Breast epithelium (tissue), 4 donors: ENCODE measurements around the gene AGTPBP1. TPM values are rescaled to one million over a fixed set of nuclear protein-coding genes. Genes with fewer than 3 reads are reported as not detected.

Experiments
- DNase-seq, 2 donors: peaks; one replicate each; pipeline ENCODE4 v3.0.0-alpha.2; 2019; ENCODE audit warnings: low spot score in 2 of 2
- H3K27ac ChIP-seq, 2 donors: fragments of 200-600 bp; sonication (generic) in 1 of 2; one replicate each; pipeline ENCODE4 v1.5.1; 2016 to 2019; ENCODE audit warnings: mild to moderate bottlenecking in 1 of 2
- H3K27me3 ChIP-seq, 2 donors: fragments of 200-600 bp; sonication (generic) in 1 of 2; one replicate each; pipeline versions ENCODE4 v1.5.1 to v1.6.0; 2017 to 2019; ENCODE audit warnings: control low read depth in 1 of 2, mild to moderate bottlenecking in 1 of 2
- H3K36me3 ChIP-seq: fragments of 200-600 bp; one replicate; pipeline ENCODE4 v1.5.1; 2019
- H3K4me1 ChIP-seq, 2 donors: fragments of 200-600 bp; sonication (generic); one replicate each; pipeline ENCODE4 v1.5.1; 2016 to 2019; ENCODE audit warnings: control low read depth in 1 of 2
- H3K4me3 ChIP-seq, 3 donors: fragments of 200-600 bp; sonication (generic); 1 replicate in 2 of 3; 2 replicates in 1 of 3; pipeline ENCODE4 v1.5.1; 2016 to 2019; ENCODE audit warnings: mild to moderate bottlenecking in 3 of 3, moderate library complexity in 2 of 3
- H3K9me3 ChIP-seq, 2 donors: fragments of 200-600 bp; sonication (generic) in 1 of 2; one replicate each; pipeline ENCODE4 v1.5.1; 2016 to 2019; ENCODE audit warnings: control low read depth in 1 of 2
- CTCF ChIP-seq, 3 donors: fragments of 450-650 bp; IDR thresholded peaks; one replicate each; pipeline ENCODE4 v1.5.1; 2016 to 2017; ENCODE audit warnings: antibody characterized with exemption in 3 of 3, mild to moderate bottlenecking in 3 of 3, moderate library complexity in 3 of 3
- POLR2A ChIP-seq: fragments of 450-650 bp; IDR thresholded peaks from one replicate; pipeline ENCODE4 v1.6.1; 2016; ENCODE audit warnings: antibody characterized with exemption, mild to moderate bottlenecking, moderate library complexity
- POLR2AphosphoS5 ChIP-seq, 3 donors: sonication (generic); formaldehyde crosslinking; IDR thresholded peaks; one replicate each; pipeline ENCODE4 v1.6.1; 2017; ENCODE audit warnings: antibody characterized with exemption in 3 of 3
- intact Hi-C: fragments of 100-400 bp; cut with DNase I; formaldehyde crosslinking; loops from one replicate; pipeline ENCODE4 v1.15.1; 2023; ENCODE audit warnings: low total_unique reads
- total RNA-seq, 3 donors: library from RNA; depleted of rRNA; stranded (reverse); fragments of >200 nt; gene quantifications; one replicate each; pipeline ENCODE4 v1.1.0, GENCODE V29; 2016

AGTPBP1 gene
- total RNA-seq, 3 donors from 2014 or later = 20.0 to 25.0 (median 21.8) TPM

- intact Hi-C loops = no loop called here
- no peaks in the 10 kb centered on the region for H3K36me3 ChIP-seq
- DNase-seq = no peak
- H3K27ac ChIP-seq = no peak overlapping the region
- H3K4me3 ChIP-seq = no peak overlapping the region
- TF ChIP-seq CTCF (IDR thresholded peaks at IDR 0.05) (no peak), POLR2A (no peak), POLR2AphosphoS5 (IDR thresholded peaks at IDR 0.05) (no peak)
- H3K27me3 ChIP-seq = no peaks in the 10 kb centered on the region
- no peaks in the 10 kb centered on the region for H3K4me1 ChIP-seq
- no peaks in the 10 kb centered on the region for H3K9me3 ChIP-seq
These were observed 236.1 kb downstream of the AGTPBP1 start for GRCh38 chr9:85505612-85506011.

GRCh38 chr9:85502815-85503655 lies 238.7 kb downstream of the AGTPBP1 start:
- Histone ChIP-seq H3K27me3 (no peaks in the 10 kb centered on the region), H3K9me3 (peaks cover 5 to 15% of the 10 kb centered on the region in 2 donors), H3K4me3 (no peak overlapping the region), H3K4me1 (no peaks in the 10 kb centered on the region), H3K36me3 (no peaks in the 10 kb centered on the region), H3K27ac (no peak overlapping the region)
- intact Hi-C loops = no loop called here
- DNase-seq = no peak
- TF ChIP-seq POLR2AphosphoS5 (IDR thresholded peaks at IDR 0.05) = no peak
- TF ChIP-seq POLR2A = no peak
- no peak for TF ChIP-seq CTCF (IDR thresholded peaks at IDR 0.05)

- Histone ChIP-seq H3K27ac (no peak overlapping the region), H3K36me3 (no peaks in the 10 kb centered on the region), H3K4me3 (no peak overlapping the region), H3K4me1 (no peaks in the 10 kb centered on the region), H3K9me3 (peaks cover 5 to 17% of the 10 kb centered on the region in 2 donors), H3K27me3 (no peaks in the 10 kb centered on the region)
- intact Hi-C loops = no loop called here
- no peak for DNase-seq
- TF ChIP-seq CTCF (IDR thresholded peaks at IDR 0.05) = no peak
These were observed 239.9 kb downstream of the AGTPBP1 start for GRCh38 chr9:85501882-85502281.

DNA sequence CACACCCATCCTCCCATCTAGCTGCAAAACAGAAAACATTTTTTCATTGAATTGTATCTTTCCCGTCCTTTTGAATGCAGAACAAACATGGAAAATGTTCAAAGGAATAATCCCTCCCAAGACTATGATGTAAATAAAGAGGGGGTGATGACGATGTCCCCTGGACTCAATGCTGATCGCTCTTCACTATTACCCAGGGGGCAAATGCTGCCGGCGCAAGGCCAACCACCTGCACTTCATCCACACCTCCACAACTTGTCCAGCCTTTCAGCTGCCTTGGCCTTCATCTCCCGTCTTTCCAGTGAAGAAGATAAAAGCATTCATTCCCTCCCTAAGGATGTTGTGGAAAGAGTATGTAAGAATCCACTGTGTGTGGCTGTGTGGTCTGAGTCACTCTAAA lies 240.3 kb downstream of the AGTPBP1 start:
- no peak for TF ChIP-seq POLR2A
- no peak for TF ChIP-seq CTCF (IDR thresholded peaks at IDR 0.05)
- no peak for TF ChIP-seq POLR2AphosphoS5 (IDR thresholded peaks at IDR 0.05)
- no peaks in the 10 kb centered on the region for H3K27me3 ChIP-seq
- H3K4me3 ChIP-seq = no peak overlapping the region
- no peak overlapping the region for H3K27ac ChIP-seq
- intact Hi-C loops = no loop called here
- DNase-seq = no peak
- H3K9me3 ChIP-seq = peaks cover 5 to 17% of the 10 kb centered on the region in 2 donors
- H3K36me3 ChIP-seq = no peaks in the 10 kb centered on the region
- H3K4me1 ChIP-seq = no peaks in the 10 kb centered on the region

Other genes with a start within 250 kb of the AGTPBP1 start
- gene NAA35, start 199.2 kb upstream of the AGTPBP1 start, total RNA-seq = 10 to 100 TPM; 14.2 to 30.4 (median 21.0) TPM